Mammary epithelial cell (primary cell): ENCODE data around the gene GAB1.

Experiments used
- CTCF ChIP-seq, 2 donors: IDR thresholded peaks in 1 of 2; conservative IDR thresholded peaks in 1 of 2; 2 replicates each; pipeline ENCODE4 v1.5.1; 2011 to 2012; ENCODE audit warnings: inconsistent platforms in 2 of 2, low read length in 2 of 2, mild to moderate bottlenecking in 2 of 2, control low read depth in 1 of 2, low read depth in 1 of 2; ENCODE audit not compliant: insufficient read depth in 1 of 2; ENCODE audit errors: extremely low read depth in 1 of 2
- EZH2 ChIP-seq: IDR thresholded peaks from 2 replicates; pipeline ENCODE4 v1.6.1; 2012; ENCODE audit warnings: low read length, inconsistent platforms, borderline replicate concordance

- no peak for TF ChIP-seq CTCF (conservative IDR thresholded peaks at IDR 0.05 in 1 of 2, IDR thresholded peaks at IDR 0.05 in 1 of 2; ENCODE audit: extremely low read depth in 1 of 2, insufficient read depth in 1 of 2, low read depth in 1 of 2, low read length in 2 of 2)
- no peak for TF ChIP-seq EZH2
Observed at GRCh38 chr4:143335979-143336780, 496 bp upstream of the GAB1 start.
